ENCODE data around the gene CFAP77.

CFAP77 gene

DNA sequence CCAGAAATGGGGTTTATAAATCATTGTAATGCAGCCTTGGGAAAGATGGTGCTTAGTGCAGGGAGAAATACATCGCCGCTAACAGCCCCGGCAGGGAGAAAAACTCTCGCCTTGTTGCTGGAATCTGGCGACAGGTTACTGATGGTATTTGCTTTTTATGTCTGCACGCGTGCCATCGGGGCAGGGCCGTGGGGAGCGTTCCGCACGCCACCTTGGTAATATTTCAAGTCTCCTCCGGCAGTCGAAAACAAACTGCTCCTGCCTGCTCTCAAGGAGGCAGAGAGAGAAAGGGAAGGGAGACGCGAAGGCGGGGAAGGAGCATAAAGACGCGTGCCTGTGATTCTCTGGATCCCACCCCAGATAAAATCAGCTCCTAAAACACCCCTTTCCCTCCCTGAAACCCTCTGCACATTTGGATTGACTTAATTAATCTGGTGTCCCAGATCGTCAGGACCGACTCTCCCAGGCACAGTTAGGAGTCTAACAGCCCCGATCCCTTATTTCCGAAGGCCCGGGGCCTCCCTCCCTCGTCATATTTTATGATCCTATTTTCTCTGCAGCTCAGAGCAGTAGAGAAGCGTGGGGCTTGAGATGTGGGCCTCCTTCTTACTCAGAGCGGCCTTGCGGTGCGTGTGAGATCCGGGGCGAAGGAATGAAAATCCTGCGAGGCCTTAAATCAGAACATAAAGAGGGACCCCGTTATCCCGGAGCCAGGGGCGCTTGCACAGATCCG lies 47.7 kb downstream of the CFAP77 start:
- no peak for DNase-seq

GRCh38 chr9:132458432-132458831 lies 48.4 kb downstream of the CFAP77 start:
- DNase-seq, result no peak

DNA sequence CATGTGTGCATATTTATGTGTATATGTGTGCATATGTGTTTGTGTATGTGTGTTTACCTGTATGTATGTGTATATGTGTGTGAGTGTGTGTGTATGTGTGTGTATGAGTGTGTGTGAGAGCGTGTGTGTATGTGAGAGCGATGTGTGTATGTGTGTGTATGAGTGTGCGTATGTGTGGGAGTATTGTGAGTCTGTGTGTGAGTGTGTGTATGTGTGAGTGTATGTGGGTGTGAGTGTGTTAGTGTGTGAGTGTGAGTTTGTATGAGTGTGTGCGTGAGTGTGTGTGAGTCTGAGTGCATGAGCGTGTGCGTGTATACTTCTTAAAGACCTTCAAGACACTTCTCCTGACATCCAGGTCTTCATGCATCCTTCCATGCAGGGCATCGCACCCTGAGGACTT lies 49.6 kb downstream of the CFAP77 start:
- DNase-seq, result no peak

GRCh38 chr9:132460240-132460639 lies 50.2 kb downstream of the CFAP77 start:
- no peak for DNase-seq

DNA sequence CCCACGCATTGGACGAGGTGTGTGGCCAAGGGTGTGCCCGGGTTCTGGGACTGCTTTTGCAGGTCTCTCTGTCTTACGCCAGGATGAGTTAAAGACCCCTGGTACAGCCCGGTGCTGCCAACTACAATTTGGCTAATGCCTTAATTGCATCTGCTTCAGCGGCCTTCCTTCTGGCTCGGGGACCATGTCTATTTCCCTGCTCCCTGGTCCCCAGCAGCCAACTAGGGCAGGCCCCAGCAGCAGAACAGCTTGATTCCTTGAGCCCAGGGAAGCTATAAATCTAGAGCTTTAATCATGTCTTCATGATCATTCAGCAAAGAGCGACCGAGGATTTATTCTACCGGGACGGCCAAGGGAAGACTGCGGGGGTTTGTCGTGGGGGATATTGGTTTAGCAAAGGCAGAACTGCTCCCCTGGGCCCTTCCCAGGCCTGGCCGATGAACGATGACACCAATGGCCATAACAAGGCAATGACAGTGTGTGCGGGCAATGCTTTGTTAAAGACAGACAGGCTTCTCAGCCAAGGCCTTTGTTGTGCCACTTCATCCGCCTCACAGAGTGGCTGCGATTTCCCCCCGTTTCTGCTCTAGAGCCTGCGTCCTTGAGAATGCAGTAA lies 51.4 kb downstream of the CFAP77 start:
- DNase-seq, result no peak

GRCh38 chr9:132461971-132462370 lies 52.0 kb downstream of the CFAP77 start:
- no peak for DNase-seq

DNA sequence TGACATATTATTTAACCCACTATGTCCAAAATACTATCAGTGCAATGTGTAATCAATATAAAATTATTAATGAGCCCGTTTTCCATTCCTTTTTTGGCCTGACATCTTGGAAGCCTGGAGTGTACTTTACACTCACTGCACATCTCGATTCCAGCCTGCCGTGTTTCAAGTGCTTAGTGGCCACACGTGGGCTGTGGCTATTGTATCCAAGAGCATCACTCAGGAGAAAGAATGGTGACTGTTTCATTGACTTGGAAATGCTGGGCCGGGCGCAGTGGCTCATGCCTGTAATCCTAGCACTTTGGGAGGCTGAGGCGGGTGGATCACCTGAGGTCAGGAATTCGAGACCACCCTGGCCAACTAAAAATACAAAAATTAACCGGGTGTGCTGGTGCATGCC lies 54.5 kb downstream of the CFAP77 start:
- no peak for DNase-seq

GRCh38 chr9:132465131-132465635 lies 55.2 kb downstream of the CFAP77 start:
- no peak for DNase-seq

GRCh38 chr9:132472199-132472598 lies 62.2 kb downstream of the CFAP77 start:
- no peak for DNase-seq

DNA sequence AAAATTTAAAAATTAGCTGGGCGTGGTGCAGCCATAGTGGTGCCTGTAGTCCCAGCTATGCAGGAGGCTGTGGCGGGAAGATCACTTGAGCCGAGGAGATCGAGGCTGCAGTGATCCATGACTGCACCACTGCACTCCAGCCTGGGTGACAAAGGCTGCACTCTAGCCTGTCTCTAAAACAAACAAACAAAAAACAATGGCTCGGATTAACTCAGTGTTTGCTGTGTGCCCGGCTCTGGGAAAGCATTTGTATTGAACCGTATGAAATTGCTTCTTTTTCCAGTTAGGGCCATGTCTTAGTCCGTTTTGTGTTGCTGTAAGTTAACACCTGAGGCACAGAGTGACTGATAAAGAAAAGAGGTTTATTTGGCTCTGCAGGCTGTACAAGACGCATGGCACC lies 62.6 kb downstream of the CFAP77 start:
- DNase-seq, result no peak

DNA sequence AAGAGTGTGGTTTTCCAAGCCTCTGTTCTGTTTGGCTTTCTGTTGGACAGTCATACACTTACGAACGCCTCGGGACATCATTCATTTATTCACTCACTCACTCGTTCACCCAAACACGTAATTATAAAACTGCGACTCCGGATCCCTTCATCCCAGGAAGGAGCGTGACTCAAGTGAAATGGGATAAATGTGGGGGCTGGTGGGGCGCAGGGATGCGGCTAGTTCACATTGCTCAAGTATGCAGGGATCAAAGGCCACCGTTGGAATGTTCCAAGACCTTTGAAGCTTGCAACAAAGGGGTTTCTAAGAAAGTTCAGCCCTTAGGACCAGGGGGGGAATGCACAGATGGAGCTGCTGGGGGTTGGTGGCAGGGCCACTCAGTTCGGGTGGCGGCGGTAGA lies 64.2 kb downstream of the CFAP77 start:
- DNase-seq, result no peak

GRCh38 chr9:132478353-132479050 lies 68.5 kb downstream of the CFAP77 start:
- no peak for DNase-seq

- DNase-seq, result no peak
Observed at GRCh38 chr9:132479733-132480132, 69.7 kb downstream of the CFAP77 start.

DNA sequence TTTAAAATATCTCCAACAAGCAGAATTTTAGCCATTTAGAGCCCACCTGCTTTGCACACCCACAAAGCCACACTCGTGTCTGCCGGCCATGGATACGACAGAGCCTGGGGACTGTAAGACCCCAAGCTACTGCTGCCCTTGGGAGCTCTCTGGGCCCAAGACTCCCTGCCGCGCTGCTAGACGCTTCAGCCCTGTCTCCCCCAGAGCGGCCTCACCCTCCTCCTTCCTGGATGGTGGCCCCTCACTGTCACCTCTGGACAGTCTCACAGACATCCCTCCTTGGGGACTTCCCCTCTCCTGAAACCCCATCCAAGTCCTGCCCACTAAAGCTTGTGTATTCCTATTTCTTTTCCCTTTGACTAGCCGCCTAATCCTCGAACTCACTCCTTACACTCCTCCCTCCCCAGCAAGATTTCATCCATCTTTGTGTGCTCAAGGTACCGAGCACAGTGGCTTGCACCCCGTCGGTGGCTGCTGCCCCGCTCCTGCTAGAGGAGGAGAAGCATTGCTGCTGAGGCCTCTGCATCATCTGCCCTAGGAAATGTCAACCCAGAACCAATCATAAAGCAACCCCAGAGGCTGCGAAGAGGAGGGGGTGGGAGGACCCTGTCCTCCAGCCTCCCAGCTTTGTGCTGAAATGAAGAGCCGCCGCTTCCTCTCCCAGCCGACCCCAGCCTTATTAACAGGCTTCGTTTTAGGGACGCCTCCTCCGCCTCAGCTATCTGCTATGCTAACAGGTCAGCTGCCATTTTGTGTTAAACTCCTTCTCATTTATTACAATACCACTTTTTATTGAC lies 71.2 kb downstream of the CFAP77 start:
- DNase-seq, result no peak

- no peak for DNase-seq
Observed at GRCh38 chr9:132482196-132482813, 72.3 kb downstream of the CFAP77 start.

DNA sequence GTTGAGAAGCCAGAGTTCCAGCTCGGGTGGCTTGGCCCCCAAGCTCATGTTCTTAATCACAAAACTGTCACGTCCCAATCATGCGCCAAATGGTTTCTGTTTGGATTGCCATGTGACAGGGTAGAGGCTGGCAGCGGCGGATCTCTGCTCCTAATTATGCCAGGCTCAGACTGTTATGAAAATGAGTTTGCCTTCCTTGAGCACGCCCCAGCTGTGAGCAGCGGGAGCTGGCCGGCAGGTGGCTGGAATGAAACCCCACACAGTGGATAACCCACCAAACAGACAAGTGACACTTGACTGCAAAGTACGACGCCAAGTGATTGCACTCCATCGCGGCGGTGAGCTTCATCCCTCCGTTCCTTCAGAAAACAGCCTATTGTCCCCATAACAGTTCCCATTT lies 75.4 kb downstream of the CFAP77 start:
- no peak for DNase-seq

- peak; percentile 23 for DNase-seq
Observed at GRCh38 chr9:132486706-132487350, 76.8 kb downstream of the CFAP77 start.

- DNase-seq, result no peak
Observed at GRCh38 chr9:132487351-132487791, 77.4 kb downstream of the CFAP77 start.

GRCh38 chr9:132487980-132488535 lies 78.0 kb downstream of the CFAP77 start:
- no peak for DNase-seq

DNA sequence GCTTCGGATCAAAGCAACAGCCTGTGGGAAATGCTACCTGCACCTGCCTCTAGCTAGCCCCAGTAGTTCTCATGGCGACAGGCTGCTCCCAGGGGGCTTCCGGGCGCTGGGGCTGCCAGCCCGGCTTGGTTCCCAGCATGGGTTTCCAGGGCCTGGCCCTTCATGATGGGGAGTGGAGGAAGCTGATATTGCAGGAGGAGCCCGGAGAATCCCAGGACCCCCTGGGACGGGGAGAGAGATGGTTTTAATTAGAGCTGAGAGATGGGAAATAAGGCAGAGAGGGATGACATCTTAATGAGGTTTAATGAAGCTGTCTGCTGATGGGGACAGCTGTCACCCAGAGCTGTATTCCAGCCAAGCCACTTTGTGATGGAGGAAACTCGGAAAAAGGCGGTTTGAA lies 78.6 kb downstream of the CFAP77 start:
- DNase-seq, result no peak

GRCh38 chr9:132489536-132489935 lies 79.5 kb downstream of the CFAP77 start:
- DNase-seq, result no peak

- DNase-seq, result no peak
Observed at GRCh38 chr9:132494857-132495256, 84.8 kb downstream of the CFAP77 start.
